ENCODE results near the gene IFI6. TPM values are rescaled to one million over a fixed set of nuclear protein-coding genes. Genes with fewer than 3 reads are reported as not detected.
A peak's percentile ranks its signal among the peaks of the same experiment; 100 is the strongest.

The IFI6 gene
- total RNA-seq, 1 donor from 2014 or later: 3,307 TPM

DNA sequence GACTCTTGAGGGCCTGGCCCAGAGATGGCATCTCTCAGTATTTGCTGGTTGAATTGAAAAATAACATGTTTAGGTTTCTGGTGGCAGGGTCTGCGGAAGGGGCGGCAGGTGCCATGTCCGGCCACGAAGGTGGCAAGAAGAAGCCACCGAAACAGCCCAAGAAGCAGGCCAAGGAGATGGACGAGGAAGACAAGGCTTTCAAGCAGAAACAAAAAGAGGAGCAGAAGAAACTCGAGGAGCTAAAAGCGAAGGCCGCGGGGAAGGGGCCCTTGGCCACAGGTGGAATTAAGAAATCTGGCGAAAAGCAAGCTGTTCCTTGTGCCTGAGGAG, 22.7 kb downstream of the IFI6 start:
- no peaks in the 10 kb centered on the region for H3K36me3 ChIP-seq (ENCODE audit: insufficient read depth, low read length)
- no peak overlapping the region for H3K4me3 ChIP-seq (ENCODE audit: insufficient read depth, low read depth, low read length)
- no peaks in the 10 kb centered on the region for H3K79me2 ChIP-seq (ENCODE audit: insufficient read depth, low read length)
- H2AFZ ChIP-seq (ENCODE audit: low read depth, low read length): no peak overlapping the region
- DNase-seq (ENCODE audit: low read depth) (no peak), FAIRE-seq (no peak)
- no peak overlapping the region for H3K27ac ChIP-seq (ENCODE audit: low read depth, low read length)
- Mint-ChIP-seq H3K27me3 (ENCODE audit: low read depth, unreplicated experiment) (peaks cover 18% of the 10 kb centered on the region), H3K4me1 (ENCODE audit: low read depth, unreplicated experiment) (peaks cover 7% of the 10 kb centered on the region), H3K36me3 (ENCODE audit: low read depth, unreplicated experiment) (no peaks in the 10 kb centered on the region), H3K4me3 (ENCODE audit: unreplicated experiment) (no peak overlapping the region), H3K9me3 (ENCODE audit: unreplicated experiment) (no peaks in the 10 kb centered on the region), H3K27ac (ENCODE audit: unreplicated experiment) (no peak overlapping the region)
- no peak for TF ChIP-seq EZH2 (IDR thresholded peaks at IDR 0.05; ENCODE audit: insufficient read depth, low read length)
- TF ChIP-seq, protein P1, sequence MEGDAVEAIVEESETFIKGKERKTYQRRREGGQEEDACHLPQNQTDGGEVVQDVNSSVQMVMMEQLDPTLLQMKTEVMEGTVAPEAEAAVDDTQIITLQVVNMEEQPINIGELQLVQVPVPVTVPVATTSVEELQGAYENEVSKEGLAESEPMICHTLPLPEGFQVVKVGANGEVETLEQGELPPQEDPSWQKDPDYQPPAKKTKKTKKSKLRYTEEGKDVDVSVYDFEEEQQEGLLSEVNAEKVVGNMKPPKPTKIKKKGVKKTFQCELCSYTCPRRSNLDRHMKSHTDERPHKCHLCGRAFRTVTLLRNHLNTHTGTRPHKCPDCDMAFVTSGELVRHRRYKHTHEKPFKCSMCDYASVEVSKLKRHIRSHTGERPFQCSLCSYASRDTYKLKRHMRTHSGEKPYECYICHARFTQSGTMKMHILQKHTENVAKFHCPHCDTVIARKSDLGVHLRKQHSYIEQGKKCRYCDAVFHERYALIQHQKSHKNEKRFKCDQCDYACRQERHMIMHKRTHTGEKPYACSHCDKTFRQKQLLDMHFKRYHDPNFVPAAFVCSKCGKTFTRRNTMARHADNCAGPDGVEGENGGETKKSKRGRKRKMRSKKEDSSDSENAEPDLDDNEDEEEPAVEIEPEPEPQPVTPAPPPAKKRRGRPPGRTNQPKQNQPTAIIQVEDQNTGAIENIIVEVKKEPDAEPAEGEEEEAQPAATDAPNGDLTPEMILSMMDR (IDR thresholded peaks at IDR 0.05; ENCODE audit: insufficient read depth, low read depth, low read length): no peak
- peaks cover 2% of the 10 kb centered on the region for H3K27me3 ChIP-seq (ENCODE audit: insufficient read depth, low read length)
- no peaks in the 10 kb centered on the region for H3K9me3 ChIP-seq (ENCODE audit: insufficient read depth, low read depth, low read length)
- no peak overlapping the region for H3K9ac ChIP-seq (ENCODE audit: low read length)
- H3K4me2 ChIP-seq (ENCODE audit: low read length): no peak overlapping the region
- H4K20me1 ChIP-seq (ENCODE audit: insufficient read depth, low read length): no peaks in the 10 kb centered on the region
- H3K4me1 ChIP-seq (ENCODE audit: insufficient read depth, low read length): peaks cover 9% of the 10 kb centered on the region

DNA sequence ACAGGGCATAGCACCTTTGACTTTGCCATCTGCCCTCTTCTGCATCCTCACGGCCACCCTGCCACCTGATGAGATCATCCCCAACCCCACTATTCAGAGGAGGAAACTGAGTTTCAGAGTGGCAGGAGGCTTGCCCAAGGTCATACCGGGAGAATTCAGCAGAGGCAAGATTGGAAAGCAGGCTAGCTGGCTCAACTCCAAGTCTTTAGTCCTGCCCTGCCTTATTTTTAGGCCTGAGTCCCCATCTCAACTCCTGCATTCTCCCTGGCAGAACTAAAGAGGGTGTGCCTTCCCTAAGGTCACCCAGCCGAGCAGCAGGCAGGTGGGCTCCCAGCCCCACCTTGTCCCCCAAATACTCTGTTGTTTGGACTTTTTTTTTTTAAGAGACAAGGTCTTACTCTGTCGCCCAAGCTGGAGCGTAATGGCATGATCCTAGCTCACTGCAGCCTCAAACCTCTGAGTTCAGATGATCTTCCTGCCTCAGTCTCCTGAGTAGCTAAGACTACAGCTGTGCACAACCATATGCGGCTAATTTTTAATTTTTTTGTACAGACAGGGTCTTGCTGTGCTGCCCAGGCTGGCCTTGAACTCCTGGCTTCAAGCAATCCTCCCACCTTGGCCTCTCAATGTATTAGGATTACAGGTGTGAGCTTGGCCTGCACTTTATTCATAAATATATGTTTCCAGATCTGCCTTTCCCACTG, 23.2 kb downstream of the IFI6 start:
- DNase-seq (ENCODE audit: low read depth): no peak
- Histone ChIP-seq H2AFZ (ENCODE audit: low read depth, low read length) (no peak overlapping the region), H3K79me2 (ENCODE audit: insufficient read depth, low read length) (no peaks in the 10 kb centered on the region), H3K36me3 (ENCODE audit: insufficient read depth, low read length) (no peaks in the 10 kb centered on the region), H3K4me2 (ENCODE audit: low read length) (no peak overlapping the region), H3K27me3 (ENCODE audit: insufficient read depth, low read length) (peaks cover 2% of the 10 kb centered on the region), H3K9me3 (ENCODE audit: insufficient read depth, low read depth, low read length) (no peaks in the 10 kb centered on the region), H3K27ac (ENCODE audit: low read depth, low read length) (no peak overlapping the region), H3K9ac (ENCODE audit: low read length) (no peak overlapping the region), H3K4me1 (ENCODE audit: insufficient read depth, low read length) (peaks cover 9% of the 10 kb centered on the region), H4K20me1 (ENCODE audit: insufficient read depth, low read length) (no peaks in the 10 kb centered on the region), H3K4me3 (ENCODE audit: insufficient read depth, low read depth, low read length) (no peak overlapping the region)
- peaks cover 18% of the 10 kb centered on the region for H3K27me3 Mint-ChIP-seq (ENCODE audit: low read depth, unreplicated experiment)
- no peak overlapping the region for H3K4me3 Mint-ChIP-seq (ENCODE audit: unreplicated experiment)
- H3K36me3 Mint-ChIP-seq (ENCODE audit: low read depth, unreplicated experiment): no peaks in the 10 kb centered on the region
- H3K9me3 Mint-ChIP-seq (ENCODE audit: unreplicated experiment): no peaks in the 10 kb centered on the region
- TF ChIP-seq, protein P1 (IDR thresholded peaks at IDR 0.05; ENCODE audit: insufficient read depth, low read depth, low read length): no peak
- no peak for TF ChIP-seq EZH2 (IDR thresholded peaks at IDR 0.05; ENCODE audit: insufficient read depth, low read length)
- peaks cover 7% of the 10 kb centered on the region for H3K4me1 Mint-ChIP-seq (ENCODE audit: low read depth, unreplicated experiment)
- H3K27ac Mint-ChIP-seq (ENCODE audit: unreplicated experiment): no peak overlapping the region
- no peak for FAIRE-seq

DNA sequence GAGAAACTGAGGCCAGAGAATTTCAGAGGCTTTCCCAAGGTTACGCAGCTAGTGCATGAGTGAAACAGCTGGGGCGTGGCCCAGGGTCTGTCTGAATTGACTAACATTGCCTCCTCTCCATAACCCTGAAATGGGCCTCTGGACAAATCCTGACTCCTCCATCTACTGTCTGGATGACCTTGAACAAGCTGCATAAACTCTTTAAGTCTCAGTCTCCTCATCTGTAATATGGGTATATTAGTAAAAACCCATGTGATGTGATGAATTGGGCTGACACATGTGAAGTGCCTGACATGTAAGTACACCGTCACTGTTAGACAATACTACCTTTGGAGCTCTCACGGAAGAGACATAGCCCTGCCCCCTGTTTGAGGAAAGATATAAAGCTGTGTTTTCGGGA, 24.7 kb downstream of the IFI6 start:
- H3K36me3 Mint-ChIP-seq (ENCODE audit: low read depth, unreplicated experiment): no peaks in the 10 kb centered on the region
- Histone ChIP-seq H3K36me3 (ENCODE audit: insufficient read depth, low read length) (no peaks in the 10 kb centered on the region), H2AFZ (ENCODE audit: low read depth, low read length) (no peak overlapping the region), H3K27ac (ENCODE audit: low read depth, low read length) (no peak overlapping the region), H3K79me2 (ENCODE audit: insufficient read depth, low read length) (no peaks in the 10 kb centered on the region), H3K9me3 (ENCODE audit: insufficient read depth, low read depth, low read length) (no peaks in the 10 kb centered on the region), H3K4me3 (ENCODE audit: insufficient read depth, low read depth, low read length) (no peak overlapping the region), H3K4me1 (ENCODE audit: insufficient read depth, low read length) (peaks cover 9% of the 10 kb centered on the region), H4K20me1 (ENCODE audit: insufficient read depth, low read length) (no peaks in the 10 kb centered on the region), H3K4me2 (ENCODE audit: low read length) (no peak overlapping the region), H3K27me3 (ENCODE audit: insufficient read depth, low read length) (peaks cover 2% of the 10 kb centered on the region), H3K9ac (ENCODE audit: low read length) (no peak overlapping the region)
- no peak overlapping the region for H3K4me3 Mint-ChIP-seq (ENCODE audit: unreplicated experiment)
- DNase-seq (ENCODE audit: low read depth) (no peak), FAIRE-seq (no peak)
- H3K9me3 Mint-ChIP-seq (ENCODE audit: unreplicated experiment): no peaks in the 10 kb centered on the region
- TF ChIP-seq, protein P1 (IDR thresholded peaks at IDR 0.05; ENCODE audit: insufficient read depth, low read depth, low read length): no peak
- no peak for TF ChIP-seq EZH2 (IDR thresholded peaks at IDR 0.05; ENCODE audit: insufficient read depth, low read length)
- peaks cover 7% of the 10 kb centered on the region for H3K4me1 Mint-ChIP-seq (ENCODE audit: low read depth, unreplicated experiment)
- peak overlapping the region; percentile 8 for H3K27ac Mint-ChIP-seq (ENCODE audit: unreplicated experiment)
- H3K27me3 Mint-ChIP-seq (ENCODE audit: low read depth, unreplicated experiment): peaks cover 21% of the 10 kb centered on the region
